CD14-positive monocyte (primary cell): ENCODE data around the gene GLRB. TPM values are rescaled to one million over a fixed set of nuclear protein-coding genes. Genes with fewer than 3 reads are reported as not detected.

Source experiments
- DNase-seq, 3 donors: peaks; one replicate each; pipeline ENCODE4 v3.0.0-alpha.2; 2011 to 2022
- H2AFZ ChIP-seq: 2 replicates; pipeline ENCODE4 v1.6.0; 2012; ENCODE audit warnings: mild to moderate bottlenecking, low read depth, low read length, inconsistent platforms; ENCODE audit not compliant: insufficient read depth, poor library complexity, severe bottlenecking
- H3K27ac ChIP-seq, 2 donors: 1 replicate in 1 of 2; 2 replicates in 1 of 2; pipeline ENCODE4 v1.5.1; 2012 to 2013; ENCODE audit warnings: low read length in 2 of 2, control low read depth in 1 of 2, inconsistent platforms in 1 of 2, low read depth in 1 of 2, mild to moderate bottlenecking in 1 of 2
- H3K27me3 ChIP-seq, 2 donors: one replicate each; pipeline versions ENCODE4 v1.6.0 to v1.6.1; 2011 to 2013; ENCODE audit warnings: low read length in 2 of 2; ENCODE audit not compliant: control insufficient read depth in 2 of 2, insufficient read depth in 2 of 2
- H3K36me3 ChIP-seq, 2 donors: replicated peaks in 1 of 2; 1 replicate in 1 of 2; 2 replicates in 1 of 2; pipeline versions ENCODE4 v1.5.1 to v1.6.1; 2012 to 2013; ENCODE audit warnings: low read length in 2 of 2, control low read depth in 1 of 2, inconsistent platforms in 1 of 2, mild to moderate bottlenecking in 1 of 2; ENCODE audit not compliant: insufficient read depth in 2 of 2, control insufficient read depth in 1 of 2
- H3K4me1 ChIP-seq, 2 donors: 1 replicate in 1 of 2; 2 replicates in 1 of 2; pipeline versions ENCODE4 v1.5.1 to v1.6.1; 2012 to 2013; ENCODE audit warnings: low read length in 2 of 2, control low read depth in 1 of 2, inconsistent platforms in 1 of 2, mild to moderate bottlenecking in 1 of 2, moderate library complexity in 1 of 2; ENCODE audit not compliant: insufficient read depth in 2 of 2, control insufficient read depth in 1 of 2
- H3K4me2 ChIP-seq: replicated peaks from 2 replicates; pipeline ENCODE3; 2012; ENCODE audit warnings: low read length, moderate library complexity, mild to moderate bottlenecking; ENCODE audit not compliant: poor library complexity, severe bottlenecking; ENCODE audit errors: extremely low read depth
- H3K4me3 ChIP-seq, 3 experiments: fragments of 200-600 bp in 1 of 3; sonication (generic) in 1 of 3; replicated peaks in 1 of 3; 1 replicate in 2 of 3; 2 replicates in 1 of 3; pipeline ENCODE4 v1.5.1; 2011 to 2013; ENCODE audit warnings: low read length in 3 of 3, mild to moderate bottlenecking in 3 of 3, control low read depth in 2 of 3, low read depth in 2 of 3, inconsistent platforms in 1 of 3, moderate library complexity in 1 of 3
- H3K79me2 ChIP-seq: 2 replicates; pipeline ENCODE4 v1.6.0; 2012; ENCODE audit warnings: mild to moderate bottlenecking, control low read depth, inconsistent platforms, low read length, moderate library complexity; ENCODE audit not compliant: insufficient read depth
- H3K9ac ChIP-seq: 2 replicates; pipeline ENCODE4 v1.6.0; 2017; ENCODE audit warnings: low read length, mild to moderate bottlenecking; ENCODE audit not compliant: insufficient read depth, poor library complexity, severe bottlenecking
- H3K9me3 ChIP-seq, 2 donors: replicated peaks in 1 of 2; 1 replicate in 1 of 2; 2 replicates in 1 of 2; pipeline versions ENCODE4 v1.5.1 to v1.6.1; 2012 to 2013; ENCODE audit warnings: low read length in 2 of 2, control low read depth in 1 of 2; ENCODE audit not compliant: control insufficient read depth in 1 of 2, insufficient read depth in 1 of 2
- H4K20me1 ChIP-seq: 2 replicates; pipeline ENCODE4 v1.6.0; 2012; ENCODE audit warnings: mild to moderate bottlenecking, low read length, control low read depth, moderate library complexity; ENCODE audit not compliant: insufficient read depth
- H3K27ac Mint-ChIP-seq, 7 donors: one replicate each; pipeline ENCODE4 v1.8.0; 2020; ENCODE audit warnings: mild to moderate bottlenecking in 7 of 7, mixed read lengths in 7 of 7, moderate library complexity in 6 of 7, inconsistent platforms in 2 of 7
- H3K27me3 Mint-ChIP-seq, 3 donors: one replicate each; pipeline ENCODE4 v1.8.0; 2021 to 2022; ENCODE audit warnings: low read depth in 3 of 3, mild to moderate bottlenecking in 3 of 3, mixed read lengths in 3 of 3, moderate library complexity in 3 of 3, inconsistent platforms in 1 of 3
- H3K36me3 Mint-ChIP-seq, 2 donors: one replicate each; pipeline ENCODE4 v1.8.0; 2020; ENCODE audit warnings: mixed read lengths in 2 of 2, inconsistent platforms in 1 of 2, mild to moderate bottlenecking in 1 of 2
- H3K4me1 Mint-ChIP-seq: one replicate; pipeline ENCODE4 v1.8.0; 2020; ENCODE audit warnings: mild to moderate bottlenecking, mixed read lengths
- H3K4me3 Mint-ChIP-seq, 2 donors: one replicate each; pipeline ENCODE4 v1.8.0; 2020; ENCODE audit warnings: mild to moderate bottlenecking in 2 of 2, mixed read lengths in 2 of 2, moderate library complexity in 1 of 2
- H3K9me3 Mint-ChIP-seq, 7 donors: one replicate each; pipeline ENCODE4 v1.8.0; 2020 to 2022; ENCODE audit warnings: mixed read lengths in 7 of 7, mild to moderate bottlenecking in 6 of 7, moderate library complexity in 6 of 7, inconsistent platforms in 2 of 7
- WGBS: methylation state at CpG from one replicate; pipeline ENCODE4 v1.1.5; 2013; ENCODE audit warnings: missing lambda C conversion rate; ENCODE audit not compliant: insufficient coverage; 5-methylcytosine and 5-hydroxymethylcytosine counted together
- intact Hi-C, 2 donors: fragments of 100-400 bp; cut with micrococcal nuclease; formaldehyde crosslinking; loops; one replicate each; pipeline versions ENCODE4 v1.15.0 to v1.15.1; 2023
- polyA plus RNA-seq, 3 donors: library from polyadenylated mRNA; depleted of rRNA in 1 of 3; unstranded in 2 of 3; stranded (reverse) in 1 of 3; fragments of 300-500 nt in 2 of 3; fragments of >200 nt in 1 of 3; fragmentation: Illumina TruSeq in 2 of 3; gene quantifications; 1 replicate in 2 of 3; 2 replicates in 1 of 3; pipeline ENCODE4 v1.2.3, GENCODE V29; 2012 to 2021
- TF ChIP-seq, protein P1 (sequence below): fragments of 200-600 bp; IDR thresholded peaks from one replicate; pipeline ENCODE4 v1.8.0; 2022; ENCODE audit warnings: antibody characterized with exemption, mild to moderate bottlenecking

GLRB gene
- polyA plus RNA-seq, 3 donors, result not detected

DNA sequence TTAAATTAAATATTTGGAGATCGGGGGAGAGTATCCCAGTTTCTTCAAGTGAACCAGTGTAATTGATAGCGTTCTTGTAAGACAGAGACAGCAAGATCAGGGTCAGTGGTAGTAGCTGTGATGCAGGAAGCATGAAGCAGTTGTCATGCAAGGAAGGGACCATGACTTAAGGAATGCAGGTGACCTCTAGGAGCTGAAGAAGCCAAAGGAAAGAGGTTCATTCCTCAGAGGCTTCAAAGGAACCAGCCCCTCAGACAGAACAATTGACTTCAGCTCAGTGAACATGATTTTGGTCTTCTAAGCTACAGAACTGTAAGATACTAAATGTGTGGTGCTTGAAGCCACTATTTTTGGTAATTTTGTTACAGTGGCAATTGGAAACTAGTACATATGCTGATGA, 51.6 kb downstream of the GLRB start:
- H3K4me1 Mint-ChIP-seq, result no peaks in the 10 kb centered on the region

DNA sequence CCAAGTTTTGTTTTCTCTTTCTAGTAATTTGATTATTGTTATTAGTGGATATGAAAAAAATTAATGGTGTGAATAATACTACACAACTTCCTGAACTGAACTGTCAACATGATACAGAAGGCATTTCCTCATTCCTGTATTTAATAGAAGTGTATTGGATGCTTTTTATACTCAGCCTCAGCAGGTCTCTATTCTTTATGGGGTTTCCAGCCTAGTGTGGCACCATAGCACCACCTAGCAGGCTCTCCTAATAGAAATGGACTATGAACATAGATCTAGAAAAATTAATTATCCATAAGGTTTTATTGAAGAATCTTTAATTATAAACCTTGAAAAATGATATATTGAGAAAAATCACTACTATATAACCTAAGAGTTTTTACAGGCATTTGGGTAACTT, 52.4 kb downstream of the GLRB start:
- H3K27ac ChIP-seq, result no peak overlapping the region
- Mint-ChIP-seq H3K9me3 (no peaks in the 10 kb centered on the region), H3K27me3 (peaks cover 0 to 4% (median 0%) of the 10 kb centered on the region in 3 donors), H3K36me3 (no peaks in the 10 kb centered on the region), H3K4me3 (no peak overlapping the region), H3K27ac (no peak overlapping the region), H3K4me1 (no peaks in the 10 kb centered on the region)
- no peak overlapping the region for H2AFZ ChIP-seq
- no peak for DNase-seq
- H3K9ac ChIP-seq, result no peak overlapping the region
- TF ChIP-seq, protein P1, sequence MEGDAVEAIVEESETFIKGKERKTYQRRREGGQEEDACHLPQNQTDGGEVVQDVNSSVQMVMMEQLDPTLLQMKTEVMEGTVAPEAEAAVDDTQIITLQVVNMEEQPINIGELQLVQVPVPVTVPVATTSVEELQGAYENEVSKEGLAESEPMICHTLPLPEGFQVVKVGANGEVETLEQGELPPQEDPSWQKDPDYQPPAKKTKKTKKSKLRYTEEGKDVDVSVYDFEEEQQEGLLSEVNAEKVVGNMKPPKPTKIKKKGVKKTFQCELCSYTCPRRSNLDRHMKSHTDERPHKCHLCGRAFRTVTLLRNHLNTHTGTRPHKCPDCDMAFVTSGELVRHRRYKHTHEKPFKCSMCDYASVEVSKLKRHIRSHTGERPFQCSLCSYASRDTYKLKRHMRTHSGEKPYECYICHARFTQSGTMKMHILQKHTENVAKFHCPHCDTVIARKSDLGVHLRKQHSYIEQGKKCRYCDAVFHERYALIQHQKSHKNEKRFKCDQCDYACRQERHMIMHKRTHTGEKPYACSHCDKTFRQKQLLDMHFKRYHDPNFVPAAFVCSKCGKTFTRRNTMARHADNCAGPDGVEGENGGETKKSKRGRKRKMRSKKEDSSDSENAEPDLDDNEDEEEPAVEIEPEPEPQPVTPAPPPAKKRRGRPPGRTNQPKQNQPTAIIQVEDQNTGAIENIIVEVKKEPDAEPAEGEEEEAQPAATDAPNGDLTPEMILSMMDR, result no peak
- no peaks in the 10 kb centered on the region for H3K79me2 ChIP-seq
- H3K9me3 ChIP-seq, result no peaks in the 10 kb centered on the region
- intact Hi-C loops, result no loop called here
- no peak overlapping the region for H3K4me2 ChIP-seq
- H3K36me3 ChIP-seq, result no peaks in the 10 kb centered on the region
- H3K4me3 ChIP-seq, result no peak overlapping the region
- no peaks in the 10 kb centered on the region for H3K27me3 ChIP-seq
- no peaks in the 10 kb centered on the region for H4K20me1 ChIP-seq
- H3K4me1 ChIP-seq, result no peaks in the 10 kb centered on the region

More for the DNA sequence above, 51.6 kb downstream of the GLRB start:
- H4K20me1 ChIP-seq, result no peaks in the 10 kb centered on the region
- intact Hi-C loops, result no loop called here
- no peaks in the 10 kb centered on the region for H3K36me3 ChIP-seq
- 100% methylated on average over 2 of the region's 2 CpGs for WGBS
- H3K27me3 ChIP-seq, result no peaks in the 10 kb centered on the region
- Mint-ChIP-seq H3K27me3 (peaks cover 0 to 4% (median 0%) of the 10 kb centered on the region in 3 donors), H3K27ac (no peak overlapping the region), H3K4me3 (no peak overlapping the region), H3K36me3 (no peaks in the 10 kb centered on the region), H3K9me3 (no peaks in the 10 kb centered on the region)
- TF ChIP-seq, protein P1, result no peak
- no peak for DNase-seq
- H3K79me2 ChIP-seq, result no peaks in the 10 kb centered on the region
- no peak overlapping the region for H3K27ac ChIP-seq
- H3K9me3 ChIP-seq, result no peaks in the 10 kb centered on the region
- H3K4me2 ChIP-seq, result no peak overlapping the region
- H3K4me3 ChIP-seq, result no peak overlapping the region
- no peak overlapping the region for H3K9ac ChIP-seq
- no peak overlapping the region for H2AFZ ChIP-seq
- no peaks in the 10 kb centered on the region for H3K4me1 ChIP-seq
